Vagina (tissue), 2 donors: ENCODE results near the gene RIN3. TPM values are rescaled to one million over a fixed set of nuclear protein-coding genes. Genes with fewer than 3 reads are reported as not detected.

Experiments
- DNase-seq, 2 donors: peaks; one replicate each; pipeline ENCODE4 v3.0.0-alpha.2; 2017; ENCODE audit errors: extremely low spot score in 2 of 2
- H3K27ac ChIP-seq: fragments of 200-600 bp; sonication (generic); one replicate; pipeline ENCODE4 v1.5.1; 2019
- H3K27me3 ChIP-seq: fragments of 200-600 bp; sonication (generic); one replicate; pipeline ENCODE4 v1.5.1; 2019
- H3K36me3 ChIP-seq, 2 donors: fragments of 200-600 bp; sonication (generic); one replicate each; pipeline ENCODE4 v1.5.1; 2017 to 2019
- H3K4me1 ChIP-seq: fragments of 200-600 bp; sonication (generic); one replicate; pipeline ENCODE4 v1.5.1; 2019
- H3K4me3 ChIP-seq, 2 donors: fragments of 200-600 bp; sonication (generic); 1 replicate in 1 of 2; 2 replicates in 1 of 2; pipeline ENCODE4 v1.5.1; 2016 to 2019
- H3K9me3 ChIP-seq: fragments of 200-600 bp; sonication (generic); one replicate; pipeline ENCODE4 v1.5.1; 2019
- CTCF ChIP-seq, 3 experiments: fragments of 450-650 bp in 2 of 3; fragments of 200-600 bp in 1 of 3; sonication (generic) in 1 of 3; IDR thresholded peaks; one replicate each; pipeline ENCODE4 v1.5.1; 2017 to 2019; ENCODE audit warnings: antibody characterized with exemption in 3 of 3, mild to moderate bottlenecking in 2 of 3, moderate library complexity in 2 of 3
- POLR2A ChIP-seq, 2 donors: fragments of 450-650 bp; IDR thresholded peaks; one replicate each; pipeline ENCODE4 v1.6.1; 2017; ENCODE audit warnings: antibody characterized with exemption in 2 of 2, mild to moderate bottlenecking in 2 of 2, moderate library complexity in 2 of 2
- POLR2AphosphoS5 ChIP-seq, 2 donors: sonication (generic); formaldehyde crosslinking; IDR thresholded peaks; one replicate each; pipeline ENCODE4 v1.9.0; 2017; ENCODE audit warnings: antibody characterized with exemption in 2 of 2, mild to moderate bottlenecking in 2 of 2, low read depth in 1 of 2; ENCODE audit not compliant: insufficient read depth in 1 of 2
- intact Hi-C: fragments of 100-400 bp; cut with DNase I; formaldehyde crosslinking; loops from one replicate; pipeline ENCODE4 v1.15.1; 2023
- total RNA-seq: library from RNA; depleted of rRNA; stranded (reverse); fragments of >200 nt; gene quantifications from one replicate; pipeline ENCODE4 v1.2.3, GENCODE V29; 2016

The RIN3 gene
- total RNA-seq, 1 donor from 2014 or later = 22.6 TPM

GRCh38 chr14:92625213-92625612, 111.6 kb downstream of the RIN3 start:
- intact Hi-C loops = no loop called here
- H3K27ac ChIP-seq = peak overlapping the region; percentile 65
- TF ChIP-seq POLR2A (IDR thresholded peaks at IDR 0.05) (no peak), CTCF (IDR thresholded peaks at IDR 0.05) (no peak), POLR2AphosphoS5 (IDR thresholded peaks at IDR 0.05; ENCODE audit: insufficient read depth in 1 of 2, low read depth in 1 of 2) (no peak)
- H3K9me3 ChIP-seq = no peaks in the 10 kb centered on the region
- H3K27me3 ChIP-seq = no peaks in the 10 kb centered on the region
- H3K4me1 ChIP-seq = peaks cover 12% of the 10 kb centered on the region
- no peak for DNase-seq
- H3K4me3 ChIP-seq = no peak overlapping the region
- H3K36me3 ChIP-seq = peaks cover 0 to 5% of the 10 kb centered on the region in 2 donors

GRCh38 chr14:92626041-92626440, 112.5 kb downstream of the RIN3 start:
- peak overlapping the region; percentile 65 for H3K27ac ChIP-seq
- no peaks in the 10 kb centered on the region for H3K9me3 ChIP-seq
- no peak overlapping the region for H3K4me3 ChIP-seq
- no peak for DNase-seq
- H3K27me3 ChIP-seq = no peaks in the 10 kb centered on the region
- intact Hi-C loops = no loop called here
- peaks cover 0 to 5% of the 10 kb centered on the region in 2 donors for H3K36me3 ChIP-seq
- peaks cover 6% of the 10 kb centered on the region for H3K4me1 ChIP-seq
- TF ChIP-seq CTCF (IDR thresholded peaks at IDR 0.05) (no peak), POLR2A (IDR thresholded peaks at IDR 0.05) (no peak), POLR2AphosphoS5 (IDR thresholded peaks at IDR 0.05; ENCODE audit: insufficient read depth in 1 of 2, low read depth in 1 of 2) (no peak)

GRCh38 chr14:92627707-92628215, 114.2 kb downstream of the RIN3 start:
- no peak for DNase-seq
- intact Hi-C loops = no loop called here
- Histone ChIP-seq H3K36me3 (peaks cover 0 to 5% of the 10 kb centered on the region in 2 donors), H3K4me1 (peaks cover 6% of the 10 kb centered on the region), H3K27me3 (no peaks in the 10 kb centered on the region), H3K9me3 (no peaks in the 10 kb centered on the region), H3K27ac (no peak overlapping the region), H3K4me3 (no peak overlapping the region)
- TF ChIP-seq POLR2A (IDR thresholded peaks at IDR 0.05) (no peak), CTCF (IDR thresholded peaks at IDR 0.05) (no peak), POLR2AphosphoS5 (IDR thresholded peaks at IDR 0.05; ENCODE audit: insufficient read depth in 1 of 2, low read depth in 1 of 2) (no peak)

- intact Hi-C loops = no loop called here
- Histone ChIP-seq H3K4me3 (no peak overlapping the region), H3K27me3 (no peaks in the 10 kb centered on the region), H3K4me1 (peaks cover 12% of the 10 kb centered on the region), H3K36me3 (peaks cover 0 to 5% of the 10 kb centered on the region in 2 donors), H3K27ac (no peak overlapping the region), H3K9me3 (no peaks in the 10 kb centered on the region)
- TF ChIP-seq POLR2AphosphoS5 (IDR thresholded peaks at IDR 0.05; ENCODE audit: insufficient read depth in 1 of 2, low read depth in 1 of 2) (no peak), POLR2A (IDR thresholded peaks at IDR 0.05) (no peak), CTCF (IDR thresholded peaks at IDR 0.05) (no peak)
- DNase-seq = no peak
These were observed 115.1 kb downstream of the RIN3 start for GRCh38 chr14:92628636-92629035.

GRCh38 chr14:92630367-92630766, 116.8 kb downstream of the RIN3 start:
- no peak overlapping the region for H3K27ac ChIP-seq
- intact Hi-C loops = no loop called here
- peaks cover 12% of the 10 kb centered on the region for H3K4me1 ChIP-seq
- no peak for DNase-seq
- TF ChIP-seq POLR2A (IDR thresholded peaks at IDR 0.05) (no peak), POLR2AphosphoS5 (IDR thresholded peaks at IDR 0.05; ENCODE audit: insufficient read depth in 1 of 2, low read depth in 1 of 2) (no peak), CTCF (IDR thresholded peaks at IDR 0.05) (no peak)
- peaks cover 0 to 5% of the 10 kb centered on the region in 2 donors for H3K36me3 ChIP-seq
- no peaks in the 10 kb centered on the region for H3K9me3 ChIP-seq
- H3K27me3 ChIP-seq = no peaks in the 10 kb centered on the region
- no peak overlapping the region for H3K4me3 ChIP-seq
